ENCODE results near the gene FIBCD1.

The FIBCD1 gene

GRCh38 chr9:130854835-130855234 lies 84.2 kb downstream of the FIBCD1 start:
- no peak for DNase-seq

GRCh38 chr9:130854092-130854491 lies 85.0 kb downstream of the FIBCD1 start:
- no peak for DNase-seq

GRCh38 chr9:130852801-130853200 lies 86.2 kb downstream of the FIBCD1 start:
- DNase-seq, result no peak

Data from NCI-H2081 (cell line).